Frontal cortex (tissue), 4 donors: Measurements from ENCODE around the gene CYGB. TPM values are rescaled to one million over a fixed set of nuclear protein-coding genes. Genes with fewer than 3 reads are reported as not detected.

Experiments
- DNase-seq, 2 donors: peaks; one replicate each; pipeline ENCODE4 v3.0.0; 2012; ENCODE audit warnings: low spot score in 2 of 2
- FAIRE-seq: peaks from 2 replicates; lab custom pipeline; 2012; peaks lifted over from hg19 to GRCh38; lab: Jason Lieb, UNC
- total RNA-seq: library from RNA; depleted of rRNA; stranded (reverse); fragments of >200 nt; gene quantifications from one replicate; pipeline ENCODE4 v1.2.3, GENCODE V29; 2014
- donor health status: control.
- donor health status: control.
- donor health status: control.

Gene CYGB
- 3.3 TPM for total RNA-seq

DNA sequence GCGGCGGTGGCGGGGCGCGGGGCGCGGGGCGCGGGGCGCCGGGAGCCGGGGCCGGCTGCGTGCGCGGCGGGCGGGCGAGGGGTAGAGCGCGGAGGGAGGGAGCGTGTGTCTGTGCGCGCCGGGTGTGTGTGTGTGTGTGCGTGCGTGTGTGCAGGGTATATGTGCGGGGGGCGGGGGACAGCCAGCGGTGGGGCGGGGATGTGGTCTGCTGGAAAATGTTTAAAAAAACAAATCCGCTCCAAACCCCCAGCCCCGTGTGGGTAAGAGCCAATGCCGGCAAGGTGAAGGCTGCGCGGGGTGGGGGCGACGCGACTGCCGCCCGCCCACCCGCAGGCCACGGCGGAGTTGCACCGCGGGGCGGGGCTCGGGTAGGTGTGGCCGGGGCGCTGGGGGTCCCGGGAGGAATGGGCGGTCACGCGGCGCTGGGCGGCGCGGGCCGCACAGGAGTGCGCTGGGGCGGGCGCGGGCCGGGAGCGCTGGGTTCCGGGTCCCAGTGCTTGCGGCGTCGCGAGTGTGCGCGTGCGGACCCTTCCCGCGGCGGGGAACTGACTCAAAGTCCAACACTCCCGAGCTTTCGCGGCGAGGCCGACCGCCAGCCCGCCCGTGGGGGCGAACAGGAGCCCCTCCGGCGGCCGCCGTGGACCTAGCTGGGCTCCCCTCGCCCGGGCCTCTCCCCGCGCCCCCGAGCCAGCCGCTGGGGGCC, at the start of gene CYGB:
Gene CYGB, minus strand, starts transcription at position 132 of the 703 bp plus-strand sequence. CDS start 167 bp downstream, outside the sequence.
- FAIRE-seq (no peak), DNase-seq (peak in 1 of 2 donors; percentile 61)

DNA sequence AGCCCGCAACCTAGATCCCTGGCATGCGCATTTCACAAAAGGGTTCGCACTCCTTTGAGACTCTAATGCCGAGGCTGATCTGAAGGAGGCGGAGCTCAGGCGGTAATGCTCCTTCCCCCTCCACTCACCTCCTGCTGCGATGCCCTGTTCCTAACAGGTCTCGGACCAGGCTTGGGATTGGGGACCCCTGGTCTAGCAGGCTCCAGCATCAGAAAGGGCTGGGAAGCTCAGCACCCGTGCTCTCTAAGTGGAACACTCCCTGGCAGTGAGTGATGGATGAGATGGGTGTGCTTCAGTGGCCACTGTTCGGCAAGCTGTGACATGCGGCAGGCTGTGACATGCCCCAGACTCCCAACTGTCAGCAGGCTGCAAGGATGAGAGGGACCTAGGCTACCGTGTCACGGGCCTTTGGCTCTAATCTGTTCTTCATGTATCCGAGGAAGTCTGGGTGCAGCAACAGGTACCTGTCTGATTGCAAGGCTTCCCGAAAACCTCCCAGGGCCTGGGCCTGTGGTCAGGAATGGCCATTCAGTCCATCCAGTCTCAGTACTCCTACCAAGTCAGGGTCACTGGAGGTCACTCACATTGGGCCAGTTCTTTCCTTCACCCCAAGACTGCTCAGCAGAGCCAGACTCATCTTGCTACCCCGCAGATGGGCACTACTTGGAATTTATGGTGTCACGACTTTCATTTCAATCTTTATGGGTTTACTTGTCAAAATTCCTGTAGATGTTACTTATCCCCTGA, 49.4 kb upstream of the CYGB start:
- FAIRE-seq (no peak), DNase-seq (no peak)

DNA sequence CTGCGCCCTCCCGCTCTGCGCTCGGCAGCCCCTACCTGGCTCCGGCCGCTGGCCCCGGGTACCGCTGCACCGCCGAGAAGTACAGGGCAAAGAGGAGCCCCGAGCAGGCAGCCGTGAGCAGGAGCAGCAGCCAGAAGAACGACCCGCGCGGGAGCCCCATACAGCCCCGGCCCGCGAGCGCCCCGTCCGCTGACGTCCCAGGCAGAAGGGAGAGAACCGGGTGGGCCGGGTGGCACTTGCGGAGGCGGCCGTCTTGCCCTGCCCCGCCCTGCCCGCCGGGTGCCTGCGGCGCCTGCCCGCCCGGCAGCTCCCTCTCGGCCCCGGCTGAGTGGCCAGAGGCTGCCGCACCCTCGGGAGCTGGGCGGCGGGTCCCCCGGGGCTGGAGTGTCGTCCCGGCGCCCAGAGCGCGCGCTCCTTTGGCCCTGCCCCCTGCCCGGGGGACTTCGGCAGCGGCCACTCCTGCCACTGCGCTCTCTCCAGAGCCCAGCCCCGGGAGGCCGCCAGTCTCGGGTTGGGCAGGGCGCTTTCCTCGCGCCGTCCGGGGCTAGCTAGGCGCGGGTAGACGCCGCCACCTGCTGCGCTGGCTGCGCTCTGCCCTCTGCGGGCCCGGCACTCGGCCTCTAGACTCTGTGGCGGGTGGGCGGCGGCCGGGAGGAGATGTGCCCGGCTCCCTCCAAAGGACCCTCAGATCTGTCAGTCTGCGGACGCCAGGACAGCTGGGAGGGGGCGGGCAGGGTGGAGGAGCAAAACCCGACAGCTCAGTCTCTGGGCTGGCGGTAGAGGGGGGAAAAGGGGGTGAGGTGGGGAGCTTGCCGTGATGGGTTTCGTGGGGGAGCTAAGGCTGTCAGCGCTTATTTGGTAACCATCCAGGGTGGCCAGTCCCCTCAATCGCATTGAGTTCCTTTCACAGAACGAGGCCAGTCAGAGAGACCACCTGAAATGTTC, 48.4 kb upstream of the CYGB start, which contains the start of gene ST6GALNAC2:
Gene ST6GALNAC2, minus strand, starts transcription at position 212 of the 945 bp plus-strand sequence. Its CDS starts 52 bp downstream, at position 160.
- FAIRE-seq (no peak), DNase-seq (peak; percentile 55 to 64)

DNA sequence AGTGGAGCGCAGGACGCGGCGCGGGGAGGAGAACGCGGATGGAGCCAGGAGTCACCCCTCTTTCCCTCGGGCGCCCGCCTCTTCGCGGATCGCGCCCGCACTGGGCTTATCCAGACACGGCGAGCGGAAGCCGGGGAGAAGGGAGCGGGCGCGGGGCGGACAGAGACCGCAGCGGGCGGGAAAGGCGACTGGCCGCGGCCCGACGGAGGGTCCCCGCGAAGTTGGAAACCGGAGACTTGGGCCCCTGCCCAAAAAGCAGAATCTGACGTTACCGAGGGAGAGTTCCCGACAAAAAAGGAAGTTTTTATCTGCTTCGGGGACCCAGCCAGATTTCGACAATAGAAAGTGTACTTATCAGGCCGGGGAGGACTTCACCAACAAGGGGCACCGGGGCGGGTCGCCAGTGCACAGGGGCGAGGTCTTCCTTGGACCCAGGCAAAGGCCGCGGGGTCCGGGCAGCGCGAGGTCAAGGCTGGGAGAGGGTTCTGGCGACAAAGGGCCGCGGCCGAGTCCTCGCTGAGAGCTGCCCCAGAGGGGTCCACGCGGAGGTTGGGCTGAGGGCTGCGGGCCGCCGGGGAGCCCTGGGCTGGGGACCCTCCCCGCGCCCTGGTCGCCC, 47.6 kb upstream of the CYGB start:
- FAIRE-seq (no peak), DNase-seq (no peak)

DNA sequence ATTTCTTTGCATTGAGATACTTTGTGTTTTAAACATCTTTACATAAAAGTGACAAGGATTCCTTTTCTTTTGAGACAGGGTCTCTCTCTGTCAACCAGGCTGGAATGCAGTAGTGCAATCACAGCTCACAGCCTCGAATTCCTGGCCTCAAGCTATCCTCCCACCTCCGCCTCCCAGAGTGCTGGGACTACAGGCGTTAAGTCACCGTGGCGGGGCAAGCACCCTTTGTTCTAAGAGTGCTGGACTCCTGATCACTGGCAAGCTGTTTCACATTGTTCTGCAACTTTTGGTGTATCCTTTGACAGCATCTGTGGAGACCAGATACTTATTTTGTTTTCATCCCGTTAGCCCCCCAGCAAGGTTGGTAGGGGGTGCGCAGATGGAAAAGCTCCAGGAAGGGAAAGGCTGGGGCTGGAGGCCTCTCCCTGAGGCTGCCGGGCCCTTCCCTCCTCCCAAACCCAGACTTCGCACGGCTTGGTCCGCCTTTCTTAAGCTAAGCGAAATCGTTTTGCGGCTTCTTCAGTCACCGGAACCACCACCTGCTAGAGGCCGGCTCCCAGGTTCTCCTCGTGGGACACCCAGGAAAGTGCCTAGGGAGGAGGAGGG, 47.0 kb upstream of the CYGB start:
- FAIRE-seq (no peak), DNase-seq (no peak)

DNA sequence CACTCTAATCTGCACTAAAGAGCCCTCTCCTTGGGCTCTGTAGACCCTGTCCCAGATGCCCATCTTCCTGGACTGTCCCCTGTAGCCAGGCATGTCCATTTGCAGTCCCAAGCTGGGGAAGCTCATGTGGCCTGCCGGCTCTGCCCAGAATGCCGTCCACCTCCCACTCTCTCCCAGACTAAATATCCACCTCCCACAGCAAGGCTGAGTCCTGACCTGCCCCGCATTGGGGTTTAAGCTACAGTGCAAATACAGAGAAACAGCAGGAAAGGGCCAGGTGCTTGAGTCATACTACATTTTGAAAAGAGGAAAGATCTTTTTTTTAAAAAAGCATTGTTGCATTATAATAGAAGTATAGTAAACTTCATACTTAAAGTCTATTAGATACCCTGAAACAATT, 45.2 kb upstream of the CYGB start:
- no peak for DNase-seq
- no peak for FAIRE-seq

DNA sequence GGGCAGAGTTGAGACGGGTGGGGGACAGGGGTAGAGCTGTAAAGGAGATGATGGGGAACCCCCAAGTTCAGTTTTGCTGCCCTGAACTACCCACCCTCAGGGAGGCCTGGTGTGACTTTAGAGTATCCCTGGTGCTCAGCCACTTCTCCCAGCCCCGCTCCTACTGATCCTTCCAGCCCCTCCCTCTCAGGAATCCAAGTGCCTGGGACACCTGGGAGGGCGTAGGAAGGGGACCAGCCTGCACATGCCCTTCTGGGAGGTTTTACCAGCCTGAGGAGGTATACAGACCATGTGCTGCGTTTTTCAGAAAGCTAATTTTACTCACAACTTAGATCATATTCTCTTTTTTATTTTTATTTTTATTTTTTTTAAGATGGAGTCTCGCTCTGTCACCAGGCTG, 44.0 kb upstream of the CYGB start:
- FAIRE-seq (no peak), DNase-seq (no peak)

DNA sequence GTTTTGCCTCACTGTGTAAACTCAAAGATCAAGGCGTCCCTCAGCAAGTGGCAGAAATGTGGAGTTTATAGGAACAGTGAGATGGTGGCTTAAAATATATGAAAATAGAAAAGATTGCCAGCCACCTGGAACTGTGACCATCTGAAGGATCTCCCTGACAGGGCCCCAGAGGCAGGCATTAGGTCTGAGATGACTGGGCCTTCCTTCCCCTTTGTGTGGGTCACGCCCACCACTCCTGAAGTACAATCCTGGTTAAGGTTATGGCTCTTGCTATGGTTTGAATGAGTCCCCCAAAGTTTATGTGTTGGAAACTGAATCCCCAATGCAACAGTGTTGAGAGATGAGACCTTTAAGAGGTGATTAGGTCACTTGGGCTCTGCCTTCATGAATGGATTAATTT, 41.8 kb upstream of the CYGB start:
- no peak for DNase-seq
- FAIRE-seq = no peak

DNA sequence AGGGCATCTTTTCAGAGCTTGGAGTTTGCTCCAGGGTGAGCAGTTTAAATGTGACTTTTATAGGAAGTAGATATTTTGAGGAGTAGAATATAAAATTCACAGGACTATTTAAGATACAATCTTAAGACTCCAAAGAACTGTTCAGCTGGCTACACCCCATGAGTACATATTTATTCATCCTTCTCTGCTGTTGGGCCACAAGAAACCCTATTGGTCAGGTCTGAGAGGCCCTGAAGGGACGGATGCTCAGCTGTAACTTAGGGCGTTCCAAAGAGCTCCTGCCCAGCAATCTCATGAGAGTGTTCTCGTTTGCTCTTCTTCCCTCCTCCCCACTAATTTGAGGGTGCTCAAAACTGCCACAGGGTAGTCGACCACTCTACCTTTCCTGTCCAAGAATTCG, 40.9 kb upstream of the CYGB start:
- no peak for DNase-seq
- no peak for FAIRE-seq

DNA sequence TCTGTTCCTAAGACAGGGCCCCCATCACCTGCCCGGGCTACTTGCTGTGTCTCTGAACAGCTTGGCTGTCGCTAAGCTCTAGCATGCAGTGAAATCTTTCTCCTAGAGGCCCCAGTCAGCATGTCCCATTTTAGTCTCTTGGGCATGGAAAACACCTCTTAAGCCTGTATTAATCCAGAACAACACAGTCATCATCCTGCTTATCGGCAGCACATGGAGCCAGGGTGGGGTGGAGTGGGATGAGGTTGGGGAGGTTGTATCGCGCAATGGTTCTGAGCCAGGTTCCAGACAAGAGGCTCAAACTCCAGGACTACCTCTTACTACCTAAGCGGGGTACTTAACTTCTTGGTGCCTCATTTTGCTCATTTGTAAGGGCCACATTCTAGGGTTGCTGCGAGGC, 40.4 kb upstream of the CYGB start:
- DNase-seq = no peak
- FAIRE-seq = no peak

DNA sequence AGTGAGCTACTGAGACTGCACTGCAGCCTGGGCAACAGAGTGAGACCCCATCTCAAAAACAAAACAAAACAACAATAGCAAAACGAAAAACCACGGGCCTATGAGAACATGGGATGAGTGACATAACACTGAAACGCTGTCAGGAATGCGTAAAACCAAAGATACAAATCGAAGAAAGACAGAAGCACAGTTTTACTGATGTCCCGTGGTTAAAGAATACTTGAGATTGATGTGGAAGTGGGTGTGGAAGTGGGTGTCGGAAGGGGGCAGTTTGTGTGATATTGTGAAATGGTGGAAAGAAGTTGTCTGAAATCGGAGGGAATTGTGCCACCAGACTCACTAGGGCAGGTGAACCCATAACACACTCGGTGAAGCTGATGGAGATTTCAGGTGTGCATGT, 38.7 kb upstream of the CYGB start:
- FAIRE-seq (no peak), DNase-seq (no peak)

DNA sequence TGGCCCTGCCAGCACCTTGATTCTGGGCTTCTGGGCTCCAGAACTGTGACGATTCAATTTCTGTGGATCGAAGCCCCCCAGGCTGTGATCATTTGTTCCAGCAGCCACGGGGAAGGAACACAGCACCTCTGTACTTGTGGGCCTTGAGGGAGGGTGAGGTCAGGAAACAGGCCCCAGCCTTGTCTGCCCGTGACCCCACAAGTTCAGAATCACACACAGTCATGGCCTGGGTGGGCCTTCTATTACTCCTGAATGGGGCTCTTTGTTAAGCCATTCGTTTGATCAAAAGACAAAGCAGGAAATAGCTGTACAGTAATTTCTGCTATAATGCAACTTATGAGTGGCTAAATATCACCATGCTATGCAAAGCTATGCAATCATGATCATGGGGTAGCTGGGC, 38.1 kb upstream of the CYGB start:
- FAIRE-seq (no peak), DNase-seq (no peak)

DNA sequence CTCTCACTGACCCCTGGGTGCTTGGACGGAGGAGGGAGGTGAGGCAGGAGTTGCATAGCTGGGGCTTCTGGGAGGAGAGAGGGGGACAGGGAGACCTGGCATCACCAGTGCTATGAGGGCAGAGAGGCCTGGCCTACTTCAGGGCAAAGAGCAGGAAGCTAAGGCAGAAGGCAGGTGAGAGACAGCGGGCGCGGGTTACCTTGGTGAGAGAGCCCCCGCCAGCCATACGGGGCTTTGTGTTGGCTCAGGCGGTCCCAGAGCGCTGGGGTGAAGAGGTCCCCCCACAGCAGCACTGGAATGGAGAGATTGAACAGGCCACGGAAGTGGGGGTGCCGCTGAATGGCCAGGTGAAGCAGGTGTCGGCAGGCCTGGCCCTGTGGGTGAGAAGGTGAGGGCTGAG, 36.7 kb upstream of the CYGB start:
- no peak for FAIRE-seq

DNA sequence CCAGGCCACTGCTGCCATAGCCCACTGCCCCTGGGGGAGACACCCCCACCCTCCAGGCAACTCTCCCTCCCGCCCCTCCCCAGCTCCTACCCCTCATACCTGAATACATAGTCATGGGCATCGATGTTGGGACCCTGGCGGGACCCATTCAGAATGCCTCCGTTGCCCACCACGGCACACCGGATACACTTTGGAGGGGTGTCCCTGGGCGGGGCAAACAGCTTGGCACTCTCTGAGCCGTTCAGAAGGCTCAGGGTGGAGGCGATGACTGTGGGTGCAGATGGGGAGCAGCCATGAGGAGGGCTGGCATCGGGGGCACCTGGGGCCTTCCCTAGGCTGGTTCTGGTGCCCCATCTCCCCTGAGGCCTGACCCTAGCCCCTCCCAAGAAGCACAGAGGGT, 35.6 kb upstream of the CYGB start:
- FAIRE-seq = no peak
- no peak for DNase-seq

More for the DNA sequence above, 36.7 kb upstream of the CYGB start:
- no peak for DNase-seq

DNA sequence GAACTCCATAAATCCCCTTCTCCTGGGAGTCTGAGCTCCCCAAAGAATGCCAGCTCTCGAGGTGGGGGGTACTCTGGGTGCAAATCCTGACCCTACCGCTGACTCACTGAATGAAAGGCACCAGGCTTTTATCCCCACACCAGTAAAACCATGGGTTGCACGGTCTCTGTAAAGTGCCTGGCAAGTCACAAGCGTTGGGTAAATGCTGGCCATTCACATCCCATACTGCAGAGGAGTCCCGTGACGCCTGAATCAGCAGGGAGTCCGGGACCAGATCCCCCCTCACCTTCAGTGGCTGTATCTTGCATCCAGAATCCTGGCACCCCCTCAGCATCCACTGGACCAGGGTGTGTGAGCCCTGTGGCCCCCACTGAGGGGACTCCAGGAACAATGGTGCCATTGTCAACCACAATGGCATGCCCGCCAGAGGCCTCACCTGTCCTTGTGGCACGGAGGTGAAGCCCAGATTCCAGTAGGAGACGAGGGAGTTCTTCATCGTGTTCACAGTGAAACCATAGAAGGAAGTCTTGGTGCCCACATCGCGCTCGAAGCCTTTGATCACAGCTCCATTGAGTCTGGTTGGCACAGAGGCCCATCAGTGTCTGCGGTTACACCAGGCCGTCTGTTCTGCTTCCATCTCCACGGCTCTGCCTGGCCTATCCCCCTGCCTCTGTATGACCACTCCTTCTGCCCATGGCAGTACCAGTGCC, 34.8 kb upstream of the CYGB start:
- FAIRE-seq (no peak), DNase-seq (no peak)

DNA sequence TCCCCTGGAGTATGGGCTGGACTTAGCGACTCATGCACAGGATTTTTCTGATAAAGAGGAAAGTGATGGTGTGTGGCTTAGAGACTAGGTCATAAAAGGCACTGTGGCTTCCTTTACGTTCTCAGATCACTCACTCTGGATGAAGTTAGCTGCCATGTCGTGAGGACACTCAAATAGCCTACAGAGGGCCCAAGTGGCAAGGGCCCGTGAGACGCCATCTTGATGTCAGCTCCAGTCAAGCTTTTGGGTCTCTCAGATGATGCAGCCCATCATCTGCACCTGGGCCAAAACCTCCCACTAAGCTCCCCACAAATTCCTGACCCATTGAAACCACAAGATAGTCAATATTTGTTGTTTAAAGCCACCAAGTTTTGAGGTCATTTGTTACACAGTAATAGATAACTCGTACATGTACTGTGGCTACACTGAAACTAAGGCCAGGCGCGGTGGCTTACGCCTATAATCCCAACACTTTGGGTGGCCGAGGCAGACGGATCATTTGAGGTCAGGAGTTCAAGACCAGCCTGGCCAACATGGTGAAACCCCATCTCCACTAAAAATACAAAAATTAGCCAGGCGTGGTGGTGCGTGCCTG, 33.5 kb upstream of the CYGB start:
- no peak for FAIRE-seq
- no peak for DNase-seq

DNA sequence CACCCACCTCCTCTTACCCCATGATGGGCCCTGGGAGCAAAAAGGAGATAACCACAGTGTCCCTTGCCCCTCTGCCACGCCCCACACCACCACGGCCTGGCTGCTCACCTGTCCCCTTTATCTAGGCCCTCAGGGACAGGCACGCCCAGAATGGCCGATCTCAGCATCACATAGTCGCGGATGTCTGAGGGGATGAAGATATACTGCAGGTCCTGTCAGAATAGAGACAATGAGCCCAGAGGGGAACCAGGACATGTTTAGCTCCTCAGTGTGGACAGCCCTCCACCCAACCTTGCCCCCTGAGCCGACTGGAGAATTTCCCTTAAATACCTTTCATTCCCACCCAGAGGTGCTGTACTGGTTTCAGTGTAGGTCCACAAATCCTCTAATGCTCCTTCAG, 32.9 kb upstream of the CYGB start:
- DNase-seq (no peak), FAIRE-seq (no peak)

DNA sequence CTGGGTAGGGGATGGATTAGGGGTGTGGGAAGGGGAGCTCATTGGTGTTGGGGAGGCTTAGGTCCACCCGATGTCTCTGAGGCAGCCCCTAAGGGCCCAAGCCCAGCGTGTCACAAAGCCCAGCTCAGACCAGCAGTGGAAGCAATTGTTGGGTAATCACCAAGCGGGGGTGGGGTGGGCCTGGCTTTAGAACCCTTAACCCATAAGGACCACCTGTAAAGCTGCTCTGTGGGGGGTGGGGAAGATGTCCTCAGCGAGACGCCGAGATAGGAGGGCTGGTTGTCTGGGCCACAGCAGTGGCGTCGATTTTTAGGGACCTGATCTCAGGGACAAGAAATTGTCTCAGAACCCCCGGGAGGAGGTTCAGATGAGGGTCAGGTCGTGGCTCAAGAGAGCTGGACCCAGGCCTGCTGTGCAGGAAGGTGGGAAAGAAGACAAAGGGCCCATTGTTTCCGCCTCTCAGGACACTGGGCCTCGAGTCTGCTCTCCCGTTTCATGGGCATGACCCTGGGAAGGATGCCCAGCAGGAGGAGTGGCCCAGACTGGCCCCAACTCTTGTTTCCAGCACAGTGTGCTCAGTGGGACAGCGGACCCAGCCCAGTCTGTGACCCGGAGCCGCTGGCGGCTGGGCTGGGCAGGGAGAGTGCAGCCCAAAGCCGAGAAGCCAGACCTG, 32.2 kb upstream of the CYGB start:
- no peak for FAIRE-seq

More for the DNA sequence above, 32.2 kb upstream of the CYGB start:
- DNase-seq = peak; percentile 60 to 71
